Fibroblast of pulmonary artery (primary cell): ENCODE measurements around the gene KRTAP3-3.
"Not testable (repeated sequence)": the region's sequence is repeated elsewhere in the genome, so short reads cannot be mapped to it uniquely, and the experiment has no call there.

Experiments
- DNase-seq: peaks from one replicate; pipeline ENCODE4 v3.0.0-alpha.2; 2010; ENCODE audit warnings: low read depth
- H3K4me3 ChIP-seq: replicated peaks from 2 replicates; pipeline ENCODE4 v1.5.1; 2011; ENCODE audit warnings: low read depth, mild to moderate bottlenecking, control low read depth, low read length, moderate library complexity
- TF ChIP-seq, protein P1 (sequence below): IDR thresholded peaks from 2 replicates; pipeline ENCODE4 v1.5.1; 2011; ENCODE audit warnings: mild to moderate bottlenecking, control low read depth, low read length, inconsistent platforms; ENCODE audit errors: missing control alignments

Gene KRTAP3-3

DNA sequence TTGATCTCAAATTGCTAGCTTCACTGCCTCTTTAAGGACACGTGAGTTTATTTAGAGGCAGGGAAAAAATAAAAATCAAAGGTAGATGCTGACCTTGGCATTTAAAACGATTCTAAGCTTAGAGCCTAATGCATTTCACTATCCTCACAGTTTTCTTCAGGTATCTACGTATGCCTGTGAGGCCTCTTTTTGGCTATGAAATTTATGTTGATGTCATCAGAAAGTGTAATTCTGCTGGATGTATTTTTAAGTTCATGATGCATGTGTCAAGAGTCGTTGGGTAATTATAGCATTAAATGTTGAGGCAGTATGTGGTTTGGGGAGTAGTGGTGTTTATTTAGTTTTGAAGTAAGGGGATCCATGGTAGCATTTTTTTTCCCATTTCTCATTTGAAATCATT lies 10.0 kb upstream of the KRTAP3-3 start:
- TF ChIP-seq, protein P1, sequence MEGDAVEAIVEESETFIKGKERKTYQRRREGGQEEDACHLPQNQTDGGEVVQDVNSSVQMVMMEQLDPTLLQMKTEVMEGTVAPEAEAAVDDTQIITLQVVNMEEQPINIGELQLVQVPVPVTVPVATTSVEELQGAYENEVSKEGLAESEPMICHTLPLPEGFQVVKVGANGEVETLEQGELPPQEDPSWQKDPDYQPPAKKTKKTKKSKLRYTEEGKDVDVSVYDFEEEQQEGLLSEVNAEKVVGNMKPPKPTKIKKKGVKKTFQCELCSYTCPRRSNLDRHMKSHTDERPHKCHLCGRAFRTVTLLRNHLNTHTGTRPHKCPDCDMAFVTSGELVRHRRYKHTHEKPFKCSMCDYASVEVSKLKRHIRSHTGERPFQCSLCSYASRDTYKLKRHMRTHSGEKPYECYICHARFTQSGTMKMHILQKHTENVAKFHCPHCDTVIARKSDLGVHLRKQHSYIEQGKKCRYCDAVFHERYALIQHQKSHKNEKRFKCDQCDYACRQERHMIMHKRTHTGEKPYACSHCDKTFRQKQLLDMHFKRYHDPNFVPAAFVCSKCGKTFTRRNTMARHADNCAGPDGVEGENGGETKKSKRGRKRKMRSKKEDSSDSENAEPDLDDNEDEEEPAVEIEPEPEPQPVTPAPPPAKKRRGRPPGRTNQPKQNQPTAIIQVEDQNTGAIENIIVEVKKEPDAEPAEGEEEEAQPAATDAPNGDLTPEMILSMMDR = no peak
- no peak overlapping the region for H3K4me3 ChIP-seq
- no peak for DNase-seq

DNA sequence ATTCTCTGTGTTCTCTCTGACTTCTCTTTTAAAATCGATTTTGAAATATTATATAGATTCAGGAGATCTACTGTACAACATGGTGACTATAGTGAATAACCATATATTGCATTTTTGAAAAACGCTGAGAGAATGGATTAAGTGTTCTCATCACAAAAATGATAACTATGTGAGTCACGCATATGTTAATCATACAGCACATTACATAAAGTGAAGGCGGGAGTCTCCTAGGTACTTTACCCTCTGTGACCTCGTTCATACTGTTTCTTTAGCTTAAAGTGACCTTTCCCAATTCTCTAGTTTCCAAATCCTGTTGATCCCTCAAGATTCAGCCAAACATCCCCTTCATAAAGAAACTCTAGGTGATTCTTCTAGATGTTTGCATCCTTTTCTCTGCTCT lies 8.8 kb upstream of the KRTAP3-3 start:
- no peak overlapping the region for H3K4me3 ChIP-seq
- TF ChIP-seq, protein P1 = no peak
- DNase-seq = no peak

DNA sequence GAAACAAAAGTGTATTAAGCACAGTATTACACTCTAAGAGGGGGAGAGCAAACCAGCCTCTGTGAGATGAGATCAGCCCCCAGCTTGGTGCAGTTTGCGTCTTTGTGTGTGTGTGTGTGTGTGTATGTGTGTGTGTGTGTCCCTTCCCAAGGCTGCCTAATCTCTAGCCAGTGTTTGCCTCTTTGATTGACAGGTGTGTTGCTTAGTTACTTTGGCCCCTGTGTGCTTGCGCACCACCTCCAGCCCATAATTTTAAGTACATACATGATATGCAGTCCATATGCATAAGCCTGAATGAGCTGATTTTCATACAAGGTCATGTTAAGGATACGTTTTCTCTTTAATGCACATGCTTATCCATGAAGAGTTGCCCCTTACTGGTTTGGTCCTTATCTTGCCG lies 7.8 kb upstream of the KRTAP3-3 start:
- DNase-seq = no peak
- TF ChIP-seq, protein P1 = no peak
- H3K4me3 ChIP-seq = no peak overlapping the region

DNA sequence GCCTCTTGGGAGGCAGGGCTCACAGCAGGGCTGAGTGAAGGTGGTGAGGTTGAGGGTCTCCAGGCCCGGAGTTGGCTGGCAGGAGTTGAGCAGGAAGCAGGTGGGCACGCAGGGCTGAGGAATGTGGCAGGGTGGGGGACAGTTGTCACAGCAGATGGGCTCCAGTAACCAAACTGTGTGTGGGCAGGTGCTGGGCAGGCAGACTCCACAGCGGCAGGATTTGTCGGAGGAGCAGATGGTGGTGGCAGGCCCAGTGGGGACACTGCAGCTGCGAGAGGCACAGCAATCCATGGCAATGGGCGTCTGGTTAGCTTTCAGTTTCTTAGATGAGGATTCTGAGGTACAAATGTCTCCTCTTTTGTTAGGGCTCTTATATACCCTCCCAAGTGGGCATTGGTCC lies 5.6 kb upstream of the KRTAP3-3 start, which contains the start of gene KRTAP3-2:
TSS of gene KRTAP3-2 (minus strand) at position 344 of the 400 bp plus-strand sequence. CDS start at position 291, 53 bp downstream.
- DNase-seq, H3K4me3 ChIP-seq: not testable (repeated sequence)

DNA sequence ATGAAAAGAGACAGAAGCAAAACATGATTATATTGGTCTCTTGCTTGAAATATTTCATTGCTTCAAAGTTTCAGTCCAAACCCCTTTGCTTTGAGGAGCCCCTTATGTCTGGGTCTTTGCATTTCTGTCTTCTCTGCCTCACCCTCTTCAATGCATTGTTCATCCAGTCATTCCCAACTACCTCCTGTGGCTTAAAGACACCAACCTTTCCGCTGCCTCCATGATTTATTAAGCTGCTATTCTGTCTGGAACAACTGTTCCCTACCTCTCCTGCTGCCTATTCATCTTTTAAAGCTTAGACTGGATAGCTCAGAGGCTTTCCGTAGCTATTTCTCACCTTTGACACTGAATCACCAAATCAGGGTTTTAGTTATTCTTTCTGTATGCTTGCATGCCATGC lies 3.4 kb upstream of the KRTAP3-3 start:
- TF ChIP-seq, protein P1 = no peak
- DNase-seq = no peak
- H3K4me3 ChIP-seq = no peak overlapping the region

DNA sequence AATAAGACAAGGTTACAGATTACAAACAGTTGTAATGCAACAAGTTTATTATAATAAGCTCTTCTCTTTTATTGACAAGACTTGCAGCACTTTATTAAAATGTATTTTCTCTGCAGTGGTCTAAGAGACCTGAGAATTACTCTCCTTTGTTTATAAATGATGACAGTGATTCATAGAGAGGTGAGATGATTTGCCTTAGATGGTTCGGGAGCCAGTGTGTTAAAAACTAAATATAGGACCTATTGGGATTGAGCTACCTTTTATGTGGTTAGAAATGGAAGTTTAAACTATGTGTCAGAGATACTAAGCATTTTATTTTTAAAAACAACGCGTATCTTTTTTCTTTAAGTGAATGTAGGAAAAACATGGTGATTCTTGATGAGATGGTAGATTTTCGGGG lies 2.9 kb upstream of the KRTAP3-3 start:
- no peak overlapping the region for H3K4me3 ChIP-seq
- TF ChIP-seq, protein P1 = no peak
- no peak for DNase-seq

DNA sequence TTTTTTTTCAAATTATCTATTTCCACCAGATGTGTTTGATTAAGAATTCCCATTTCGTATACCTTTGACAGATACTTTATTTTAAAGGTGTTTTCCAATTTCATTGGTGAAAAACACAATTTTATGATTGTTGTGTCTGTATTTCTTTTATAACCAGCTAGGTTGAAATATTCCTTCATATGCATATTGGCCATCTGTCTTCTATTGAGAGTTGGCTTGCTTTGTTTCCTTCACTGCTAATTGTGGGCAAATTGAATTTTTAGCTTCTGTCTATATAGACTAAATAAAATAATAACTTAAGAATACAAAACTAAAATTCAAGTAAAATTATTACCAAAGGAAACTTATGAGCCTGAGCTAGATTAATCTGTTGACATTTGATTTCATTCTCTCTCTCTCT lies 1.2 kb upstream of the KRTAP3-3 start:
- no peak overlapping the region for H3K4me3 ChIP-seq
- DNase-seq = no peak
- TF ChIP-seq, protein P1 = no peak
